Effector memory CD4-positive, alpha-beta T cell (primary cell): ENCODE measurements around the gene FYN.
"Not testable (repeated sequence)": the region's sequence is repeated elsewhere in the genome, so short reads cannot be mapped to it uniquely, and the experiment has no call there.

Experiments
- DNase-seq, 3 donors: peaks; one replicate each; pipeline ENCODE4 v3.0.0-alpha.2; 2020
- H3K27ac ChIP-seq: 2 replicates; pipeline ENCODE4 v1.7.0; 2013; ENCODE audit warnings: mild to moderate bottlenecking, low read length, moderate library complexity; ENCODE audit not compliant: insufficient read depth, poor library complexity, severe bottlenecking
- H3K27me3 ChIP-seq: replicated peaks from 2 replicates; pipeline ENCODE4 v1.7.0; 2013; ENCODE audit warnings: mild to moderate bottlenecking, low read length; ENCODE audit not compliant: insufficient read depth, control insufficient read depth, poor library complexity, severe bottlenecking
- H3K36me3 ChIP-seq: 2 replicates; pipeline ENCODE4 v1.7.0; 2013; ENCODE audit warnings: mild to moderate bottlenecking, low read length, moderate library complexity; ENCODE audit not compliant: control insufficient read depth, insufficient read depth
- H3K4me1 ChIP-seq: 2 replicates; pipeline ENCODE4 v1.7.0; 2013; ENCODE audit warnings: low read length, mild to moderate bottlenecking; ENCODE audit not compliant: control insufficient read depth, insufficient read depth, poor library complexity, severe bottlenecking
- H3K4me3 ChIP-seq: 2 replicates; pipeline ENCODE4 v1.7.0; 2013; ENCODE audit warnings: low read length, low read depth, mild to moderate bottlenecking; ENCODE audit not compliant: insufficient read depth, poor library complexity, severe bottlenecking
- H3K9me3 ChIP-seq: 2 replicates; pipeline ENCODE4 v1.7.0; 2013; ENCODE audit warnings: mild to moderate bottlenecking, low read length, moderate library complexity; ENCODE audit not compliant: control insufficient read depth

Gene FYN

DNA sequence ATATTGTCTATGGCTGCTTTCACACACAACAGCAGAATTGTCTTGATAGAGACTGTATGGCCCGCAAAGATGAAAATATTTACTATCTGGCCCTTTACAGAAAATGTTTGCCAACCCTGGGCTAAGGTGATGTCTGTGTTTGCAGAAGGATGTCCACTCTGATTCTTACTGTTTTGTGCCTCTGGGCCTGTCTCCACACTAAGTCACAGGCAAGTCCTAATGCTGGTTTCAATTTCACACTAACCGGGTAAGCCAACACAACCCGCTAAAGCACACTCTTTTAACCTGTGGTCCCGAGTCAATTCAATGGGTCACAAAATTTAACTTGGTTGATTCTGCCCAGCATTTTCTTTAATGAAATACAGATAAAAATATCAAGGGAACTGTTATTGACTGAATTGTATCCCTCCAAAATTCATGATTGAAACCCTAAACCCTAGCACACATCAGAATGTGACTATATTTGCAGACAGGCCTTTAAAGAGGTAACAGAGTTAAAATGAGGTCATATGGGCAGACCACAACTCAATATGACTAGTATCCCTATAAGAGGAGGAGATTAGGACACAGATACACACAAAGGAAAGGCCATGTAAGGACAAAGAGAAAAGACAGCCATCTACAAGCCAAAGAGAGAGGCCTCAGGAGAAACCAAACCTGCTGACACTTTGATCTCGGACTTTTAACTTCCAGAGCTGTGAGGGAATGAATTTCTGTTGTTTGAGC is 78.4 kb downstream of the FYN start:
- Histone ChIP-seq H3K27me3 (no peaks in the 10 kb centered on the region), H3K36me3 (no peaks in the 10 kb centered on the region), H3K9me3 (no peaks in the 10 kb centered on the region), H3K27ac (peak overlapping the region; percentile 33), H3K4me1 (peaks cover 36% of the 10 kb centered on the region), H3K4me3 (peak overlapping the region; percentile 27)
- DNase-seq, result no peak

DNA sequence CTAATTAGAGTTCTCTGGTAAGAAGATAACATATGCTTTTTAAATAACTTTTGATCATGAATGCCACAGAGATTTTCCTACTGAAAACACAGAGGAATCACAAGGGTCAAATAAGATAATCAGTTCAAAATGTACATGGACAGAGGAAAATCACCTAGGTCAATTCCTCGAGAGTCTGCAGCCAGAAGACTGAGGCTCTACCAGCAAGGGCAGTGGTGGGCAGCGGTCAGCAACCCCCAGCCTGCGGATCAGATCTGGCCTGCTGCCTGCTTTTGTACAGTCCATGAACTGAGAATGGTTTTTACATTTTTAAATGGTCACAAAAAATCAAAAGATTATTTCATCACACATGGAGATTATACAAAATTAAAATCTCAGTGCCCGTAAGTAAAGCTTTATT is 79.0 kb downstream of the FYN start:
- DNase-seq, result no peak
- H3K4me1 ChIP-seq, result peaks cover 33% of the 10 kb centered on the region
- H3K27me3 ChIP-seq, result no peaks in the 10 kb centered on the region
- H3K36me3 ChIP-seq, result no peaks in the 10 kb centered on the region
- peak overlapping the region; percentile 27 for H3K4me3 ChIP-seq
- H3K9me3 ChIP-seq, result no peaks in the 10 kb centered on the region
- peak overlapping the region; percentile 6 for H3K27ac ChIP-seq

DNA sequence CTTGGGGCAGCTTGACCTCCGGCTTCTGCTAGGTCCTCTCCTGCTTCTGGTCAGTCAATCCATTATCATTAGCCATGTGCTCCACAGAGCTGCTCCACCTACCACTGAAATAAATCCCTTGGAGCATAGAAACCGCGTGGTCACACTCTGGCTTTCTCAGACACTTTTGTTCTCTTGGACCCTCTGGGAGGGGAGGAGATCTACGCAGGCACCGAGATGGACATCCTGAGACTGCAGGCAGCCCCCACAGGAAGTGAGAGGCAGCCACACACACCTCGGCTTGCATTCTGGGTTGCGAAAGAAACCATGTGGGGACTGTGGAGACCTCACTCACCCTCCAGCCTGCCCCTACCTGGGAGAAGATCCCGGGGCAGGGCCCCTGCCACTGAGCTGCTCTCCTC is 79.5 kb downstream of the FYN start:
- H3K36me3 ChIP-seq, result no peaks in the 10 kb centered on the region
- no peak overlapping the region for H3K27ac ChIP-seq
- no peaks in the 10 kb centered on the region for H3K27me3 ChIP-seq
- H3K4me3 ChIP-seq, result peak overlapping the region; percentile 2
- peaks cover 36% of the 10 kb centered on the region for H3K4me1 ChIP-seq
- DNase-seq, result peak in 2 of 3 donors; percentile 28 to 32
- no peaks in the 10 kb centered on the region for H3K9me3 ChIP-seq

DNA sequence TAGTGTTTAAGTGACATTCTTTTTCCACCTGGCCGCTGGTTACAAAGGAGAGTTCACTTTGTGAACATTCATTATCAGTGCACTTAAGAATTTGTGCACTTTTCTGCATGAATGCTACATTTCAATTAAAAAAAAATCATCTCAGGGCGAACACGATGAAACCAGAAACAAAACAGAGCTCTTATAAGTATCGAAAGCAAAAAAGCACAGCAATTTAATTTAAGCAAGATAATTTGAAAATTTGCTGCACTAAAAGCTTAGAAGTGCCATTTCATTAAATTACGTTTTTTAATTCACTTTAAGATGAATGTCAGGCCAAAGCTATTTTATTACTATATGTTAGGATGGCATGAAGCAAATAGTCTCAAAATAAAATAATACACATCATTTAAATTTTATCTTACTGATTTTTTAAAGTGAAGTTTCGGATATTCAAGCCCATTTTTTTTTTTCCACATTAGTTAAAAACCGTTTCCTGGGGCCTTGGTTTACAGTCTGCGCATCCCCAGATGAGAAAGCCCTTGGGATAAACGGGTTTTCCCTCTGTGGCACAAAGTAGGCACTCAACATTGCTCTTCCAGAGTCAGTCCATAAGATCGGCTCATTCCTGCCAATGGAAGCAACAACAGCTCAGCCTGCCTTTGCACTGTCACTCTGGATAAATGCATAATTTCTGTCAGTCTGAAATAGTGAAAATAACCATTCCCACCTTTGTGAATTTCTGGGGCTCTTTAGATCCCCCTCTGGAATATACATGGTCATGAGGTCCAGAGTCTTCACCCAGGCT is 80.1 kb downstream of the FYN start:
- Histone ChIP-seq H3K4me1 (peaks cover 35% of the 10 kb centered on the region), H3K9me3 (no peaks in the 10 kb centered on the region), H3K4me3 (peak overlapping the region; percentile 2), H3K27ac (no peak overlapping the region), H3K36me3 (no peaks in the 10 kb centered on the region), H3K27me3 (no peaks in the 10 kb centered on the region)
- no peak for DNase-seq

DNA sequence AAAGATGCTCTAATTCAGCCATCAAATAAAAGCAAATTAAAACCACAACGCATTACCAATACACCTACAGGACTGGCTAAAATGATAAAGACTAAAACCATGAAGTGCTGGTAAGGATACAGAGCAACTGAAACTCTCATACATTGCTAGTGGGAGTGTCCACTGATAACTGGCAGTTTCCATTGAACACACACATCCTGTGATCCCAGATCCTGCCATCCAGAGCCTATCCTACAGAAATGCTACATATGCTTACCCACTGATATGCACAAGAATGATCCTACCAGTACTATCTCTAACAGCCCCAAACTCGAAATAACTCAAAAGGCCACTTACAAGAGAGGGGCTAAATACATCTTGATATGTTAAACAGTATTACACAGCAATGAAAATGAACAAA is 81.0 kb downstream of the FYN start:
- no peak overlapping the region for H3K27ac ChIP-seq
- no peaks in the 10 kb centered on the region for H3K27me3 ChIP-seq
- H3K9me3 ChIP-seq, result no peaks in the 10 kb centered on the region
- no peak overlapping the region for H3K4me3 ChIP-seq
- H3K36me3 ChIP-seq, result no peaks in the 10 kb centered on the region
- no peak for DNase-seq
- H3K4me1 ChIP-seq, result peaks cover 35% of the 10 kb centered on the region

DNA sequence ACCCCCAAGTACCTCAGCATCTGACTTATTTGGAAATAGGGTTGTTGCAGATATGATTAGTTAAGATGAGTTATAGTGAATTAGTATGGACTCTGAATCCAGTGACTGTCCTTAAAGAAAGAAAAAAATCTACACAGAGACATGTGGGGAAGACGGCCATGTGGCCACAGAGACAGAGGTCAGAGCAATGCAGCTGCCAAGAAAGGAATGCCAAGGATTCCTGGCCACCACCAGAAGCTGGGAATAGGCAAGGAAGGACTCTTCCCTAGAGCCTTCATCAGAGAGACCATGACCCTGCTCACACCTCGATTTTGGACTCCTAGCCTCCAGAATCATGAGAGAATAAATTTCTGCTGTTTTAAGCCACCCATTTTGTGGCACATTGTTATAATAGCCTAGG is 81.8 kb downstream of the FYN start:
- Histone ChIP-seq H3K4me3 (no peak overlapping the region), H3K27me3 (no peaks in the 10 kb centered on the region), H3K4me1 (peaks cover 35% of the 10 kb centered on the region), H3K27ac (no peak overlapping the region), H3K36me3 (no peaks in the 10 kb centered on the region), H3K9me3 (no peaks in the 10 kb centered on the region)
- DNase-seq, result no peak

DNA sequence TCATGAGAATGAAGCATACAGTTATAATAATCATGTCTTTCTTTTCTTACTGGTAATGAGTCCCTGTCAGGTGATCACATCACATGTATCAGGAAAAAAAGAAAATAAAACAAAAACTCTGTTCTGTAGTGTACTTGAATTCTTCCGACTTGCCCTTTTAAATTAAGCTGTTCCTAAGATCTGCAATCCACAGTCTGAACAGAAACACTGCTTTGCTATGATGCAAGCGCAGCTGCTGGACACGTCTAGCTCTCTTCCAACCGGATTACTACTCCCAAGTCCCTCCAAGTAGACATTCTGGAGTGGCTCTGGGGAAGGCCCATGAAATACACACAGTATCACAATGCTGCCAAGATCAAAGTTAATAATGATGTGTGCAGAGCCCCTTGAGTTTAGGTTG is 83.7 kb downstream of the FYN start:
- no peaks in the 10 kb centered on the region for H3K27me3 ChIP-seq
- H3K36me3 ChIP-seq, result no peaks in the 10 kb centered on the region
- DNase-seq, result no peak
- no peak overlapping the region for H3K27ac ChIP-seq
- peaks cover 25% of the 10 kb centered on the region for H3K4me1 ChIP-seq
- H3K4me3 ChIP-seq, result no peak overlapping the region
- no peaks in the 10 kb centered on the region for H3K9me3 ChIP-seq

DNA sequence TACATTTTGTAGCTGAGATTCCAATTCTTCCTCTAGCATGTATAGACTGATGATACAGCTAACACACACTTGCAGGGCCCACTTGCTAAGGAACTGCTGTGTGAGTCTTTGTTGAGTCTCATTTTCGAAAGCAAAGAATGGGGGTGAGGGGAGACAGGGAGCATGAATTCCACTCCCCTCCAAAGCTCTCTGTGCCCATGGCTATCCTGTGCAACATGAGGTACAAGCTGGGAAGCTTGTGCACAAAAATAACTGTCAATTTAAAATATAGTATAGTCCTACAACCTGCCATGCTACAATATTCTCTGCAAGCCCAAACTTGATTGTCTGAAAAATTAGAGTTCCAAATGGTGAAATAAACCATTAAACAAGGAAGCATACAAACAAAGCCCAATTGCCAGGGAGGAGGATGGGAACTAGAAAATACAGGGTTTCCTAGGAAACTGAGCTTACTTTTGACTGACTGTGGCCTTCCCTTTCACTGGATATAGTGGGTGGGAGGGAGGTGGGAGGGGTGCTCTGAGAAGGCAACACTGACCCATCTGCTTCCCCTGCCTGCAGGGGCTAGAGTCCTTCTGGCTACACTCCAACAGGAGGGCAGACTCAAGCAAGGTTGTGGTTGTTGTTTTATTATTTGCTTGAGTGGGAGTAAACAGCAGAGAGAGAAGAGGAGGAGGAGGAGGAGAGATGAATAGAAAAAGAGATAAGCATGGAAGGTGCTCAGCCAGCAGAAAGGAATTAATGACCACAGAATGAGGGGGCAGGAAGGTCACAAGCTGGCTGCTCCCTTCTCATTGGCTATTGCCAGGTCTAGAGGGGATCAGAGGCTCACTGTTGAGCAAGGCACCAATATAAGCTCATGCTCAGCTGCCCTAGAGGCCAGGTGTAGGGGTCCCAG is 84.6 kb downstream of the FYN start:
- Histone ChIP-seq H3K4me1 (peaks cover 15% of the 10 kb centered on the region), H3K9me3 (no peaks in the 10 kb centered on the region), H3K27ac (no peak overlapping the region), H3K27me3 (no peaks in the 10 kb centered on the region), H3K36me3 (no peaks in the 10 kb centered on the region), H3K4me3 (no peak overlapping the region)
- DNase-seq, result no peak

DNA sequence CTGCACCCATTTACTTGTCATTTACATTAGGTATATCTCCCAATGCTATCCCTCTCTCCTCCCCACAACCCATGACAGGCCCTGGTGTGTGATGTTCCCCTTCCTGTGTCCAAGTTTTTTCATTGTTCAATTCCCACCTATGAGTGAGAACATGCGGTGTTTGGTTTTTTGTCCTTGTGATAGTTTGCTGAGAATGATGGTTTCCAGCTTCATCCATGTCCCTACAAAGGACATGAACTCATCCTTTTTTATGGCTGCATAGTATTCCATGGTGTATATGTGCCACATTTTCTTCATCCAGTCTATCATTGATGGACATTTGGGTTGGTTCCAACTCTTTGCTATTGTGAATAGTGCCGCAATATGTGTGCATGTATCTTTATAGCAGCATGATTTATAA is 87.1 kb downstream of the FYN start:
- DNase-seq, H3K4me3 ChIP-seq, H3K27me3 ChIP-seq, H3K36me3 ChIP-seq, H3K27ac ChIP-seq, H3K9me3 ChIP-seq: not testable (repeated sequence)
- peaks cover 19% of the 10 kb centered on the region for H3K4me1 ChIP-seq
